GM18870 (cell line): Measurements from ENCODE around the gene TGM6.
"Not testable (repeated sequence)": the region's sequence is repeated elsewhere in the genome, so short reads cannot be mapped to it uniquely, and the experiment has no call there.

Experiments
- ATAC-seq: cut with Tn5 transposase; IDR thresholded peaks from one replicate; pipeline ENCODE4 v1.9.1; 2021; ENCODE audit warnings: moderate library complexity; ENCODE audit not compliant: unreplicated experiment

The TGM6 gene

GRCh38 chr20:2397595-2398145 lies 17.0 kb downstream of the TGM6 start:
- no peak for ATAC-seq

- no peak for ATAC-seq
These were observed 17.7 kb downstream of the TGM6 start for GRCh38 chr20:2398449-2398848.

GRCh38 chr20:2399390-2399789 lies 18.7 kb downstream of the TGM6 start:
- ATAC-seq: no peak

GRCh38 chr20:2400290-2400689 lies 19.6 kb downstream of the TGM6 start:
- ATAC-seq: no peak

- ATAC-seq: no peak
These were observed 20.8 kb downstream of the TGM6 start for GRCh38 chr20:2401527-2401926.

GRCh38 chr20:2402271-2402980 lies 21.7 kb downstream of the TGM6 start:
- ATAC-seq: no peak

GRCh38 chr20:2403291-2404052 lies 22.8 kb downstream of the TGM6 start:
- ATAC-seq: no peak

- no peak for ATAC-seq
These were observed 25.0 kb downstream of the TGM6 start for GRCh38 chr20:2405693-2406065.

GRCh38 chr20:2407355-2407754 lies 26.7 kb downstream of the TGM6 start:
- not testable (repeated sequence) for ATAC-seq

GRCh38 chr20:2408111-2408510 lies 27.4 kb downstream of the TGM6 start:
- no peak for ATAC-seq

GRCh38 chr20:2416541-2417212 lies 36.0 kb downstream of the TGM6 start:
- no peak for ATAC-seq

- ATAC-seq: no peak
These were observed 36.5 kb downstream of the TGM6 start for GRCh38 chr20:2417213-2417541.

- no peak for ATAC-seq
These were observed 37.7 kb downstream of the TGM6 start for GRCh38 chr20:2418388-2418787.

GRCh38 chr20:2420510-2420909 lies 39.8 kb downstream of the TGM6 start:
- no peak for ATAC-seq

- ATAC-seq: no peak
These were observed 40.5 kb downstream of the TGM6 start for GRCh38 chr20:2421247-2421646.

GRCh38 chr20:2429051-2429450 lies 48.4 kb downstream of the TGM6 start:
- no peak for ATAC-seq

- ATAC-seq: no peak
These were observed 49.8 kb downstream of the TGM6 start for GRCh38 chr20:2430538-2430937.

GRCh38 chr20:2431185-2431584 lies 50.5 kb downstream of the TGM6 start:
- ATAC-seq: no peak

- ATAC-seq: no peak
These were observed 66.1 kb downstream of the TGM6 start for GRCh38 chr20:2446845-2447244.

GRCh38 chr20:2449386-2449785 lies 68.7 kb downstream of the TGM6 start:
- no peak for ATAC-seq

GRCh38 chr20:2451422-2451821 lies 70.7 kb downstream of the TGM6 start:
- ATAC-seq: no peak
